NCI-H82 treated with DMSO at 0.1 percent for 48 hours (cell line): ENCODE data around the gene ADGRG1.

Experiments used
- DNase-seq: peaks from one replicate; lab custom pipeline; 2025; ENCODE audit not compliant: unreplicated experiment; lab: John Stamatoyannopoulos, UW

Gene ADGRG1

DNA sequence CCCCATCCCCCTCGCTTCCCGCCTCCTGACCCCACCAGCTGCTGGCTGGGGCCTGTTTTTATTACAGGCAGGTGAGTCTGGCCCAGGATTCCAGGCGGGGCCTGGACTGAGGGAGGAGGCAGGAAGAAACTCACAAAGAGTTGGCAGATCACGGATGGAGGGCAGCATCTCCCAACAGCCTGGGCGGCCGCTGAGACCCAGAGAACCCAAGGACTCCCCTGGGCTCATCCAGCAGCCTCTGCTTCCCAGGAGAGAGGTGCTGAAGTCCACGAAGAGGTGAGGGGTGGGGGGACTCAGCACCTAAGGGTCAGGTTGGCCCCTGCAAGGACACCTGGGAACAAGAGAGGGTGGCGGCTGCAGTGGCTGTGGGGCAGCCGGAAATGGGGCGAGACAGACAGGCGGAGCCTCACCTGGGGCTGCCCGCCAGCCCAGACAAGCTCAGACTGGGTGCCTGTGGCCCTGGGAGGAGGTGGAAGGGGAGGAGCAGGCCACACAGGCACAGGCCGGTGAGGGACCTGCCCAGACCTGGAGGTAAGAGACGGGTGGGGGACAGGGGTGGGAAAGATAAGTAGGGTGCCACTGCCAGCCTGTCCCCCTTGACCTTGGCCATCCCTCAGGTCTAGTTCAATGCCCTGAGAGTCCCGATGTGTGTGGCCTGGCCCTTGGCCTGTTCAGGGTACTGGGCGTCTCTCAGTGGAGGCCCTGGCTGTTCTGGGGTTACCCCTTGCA, 8.7 kb upstream of the ADGRG1 start:
- DNase-seq, result no peak

- no peak for DNase-seq
Measured at GRCh38 chr16:57620335-57621231, 7.8 kb upstream of the ADGRG1 start.

- no peak for DNase-seq
Measured at GRCh38 chr16:57621521-57622271, 6.7 kb upstream of the ADGRG1 start.

GRCh38 chr16:57622361-57623250, 5.8 kb upstream of the ADGRG1 start:
- no peak for DNase-seq

DNA sequence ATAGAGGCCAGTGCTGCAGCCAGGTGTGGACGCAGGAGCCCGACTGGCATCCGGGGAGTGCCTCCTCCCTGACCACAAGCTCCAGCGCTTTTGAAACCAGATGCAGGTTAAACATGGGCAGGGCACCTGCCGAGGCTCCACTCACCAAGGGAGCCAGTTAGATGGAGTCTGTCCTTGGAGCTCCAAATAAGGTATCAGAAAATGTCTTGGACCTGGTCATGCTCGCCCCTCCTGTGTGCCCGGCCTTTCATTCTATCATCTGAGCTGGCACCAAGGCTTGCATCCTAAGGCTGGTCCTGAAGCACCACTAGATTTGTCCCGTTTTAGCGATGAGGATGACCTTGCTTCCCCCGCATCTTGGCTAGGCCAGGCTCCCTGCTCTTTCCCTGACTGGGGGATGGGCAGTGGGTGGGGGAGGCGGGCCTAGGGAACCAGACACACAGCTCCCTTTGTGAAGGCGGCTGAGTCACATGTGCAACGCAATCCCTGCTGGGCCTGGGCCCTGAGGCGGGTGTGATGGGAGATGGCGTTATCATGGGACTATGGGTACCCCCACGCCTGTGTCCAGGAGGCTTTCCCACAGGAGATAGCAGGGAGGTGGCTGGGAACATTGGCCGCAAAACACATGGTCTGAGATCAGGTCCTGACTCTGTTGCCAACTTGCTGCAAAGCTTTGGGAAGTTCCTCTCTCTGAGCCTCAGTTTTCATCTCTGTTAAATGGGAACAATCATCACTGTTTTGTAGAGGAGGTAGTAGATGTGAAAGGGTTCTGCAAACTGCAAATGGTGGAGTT, 5.0 kb upstream of the ADGRG1 start:
- DNase-seq, result no peak

GRCh38 chr16:57624044-57624688, 4.3 kb upstream of the ADGRG1 start:
- DNase-seq, result no peak

DNA sequence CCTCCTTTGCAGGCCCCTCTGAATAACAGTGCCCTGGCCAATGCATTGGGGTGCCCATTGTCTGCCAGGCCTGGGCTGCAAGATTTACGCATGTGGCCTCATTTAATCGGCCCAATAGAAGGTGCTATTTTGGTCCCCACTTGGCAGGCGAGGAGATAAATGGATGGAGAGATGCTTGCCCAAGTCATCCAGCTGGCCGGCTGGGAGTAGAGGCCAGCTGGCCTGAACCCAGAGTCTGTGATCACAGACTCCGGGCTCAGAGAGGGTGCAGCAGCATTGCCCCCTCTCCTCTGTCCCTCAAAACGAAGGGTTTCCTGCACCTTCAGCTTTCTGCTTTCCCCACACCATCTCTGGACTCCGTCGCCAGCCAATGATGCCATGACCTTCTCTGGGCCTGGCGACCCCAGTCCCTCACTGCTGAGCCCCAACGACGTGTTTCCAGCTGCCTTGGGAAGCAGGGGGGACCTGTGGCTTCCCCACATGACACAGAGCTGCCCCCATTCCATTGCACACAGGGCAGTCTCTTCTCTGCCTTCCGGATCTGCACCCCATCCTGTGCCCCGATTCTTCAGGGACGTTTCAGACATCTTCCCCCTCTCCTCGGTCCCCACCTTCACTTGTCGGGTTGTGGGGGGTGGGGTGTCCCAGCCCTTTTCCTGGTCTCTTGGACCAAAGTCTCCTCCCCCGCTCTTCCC, 3.5 kb upstream of the ADGRG1 start:
- DNase-seq, result no peak

GRCh38 chr16:57626420-57627170, 1.8 kb upstream of the ADGRG1 start:
- no peak for DNase-seq

DNA sequence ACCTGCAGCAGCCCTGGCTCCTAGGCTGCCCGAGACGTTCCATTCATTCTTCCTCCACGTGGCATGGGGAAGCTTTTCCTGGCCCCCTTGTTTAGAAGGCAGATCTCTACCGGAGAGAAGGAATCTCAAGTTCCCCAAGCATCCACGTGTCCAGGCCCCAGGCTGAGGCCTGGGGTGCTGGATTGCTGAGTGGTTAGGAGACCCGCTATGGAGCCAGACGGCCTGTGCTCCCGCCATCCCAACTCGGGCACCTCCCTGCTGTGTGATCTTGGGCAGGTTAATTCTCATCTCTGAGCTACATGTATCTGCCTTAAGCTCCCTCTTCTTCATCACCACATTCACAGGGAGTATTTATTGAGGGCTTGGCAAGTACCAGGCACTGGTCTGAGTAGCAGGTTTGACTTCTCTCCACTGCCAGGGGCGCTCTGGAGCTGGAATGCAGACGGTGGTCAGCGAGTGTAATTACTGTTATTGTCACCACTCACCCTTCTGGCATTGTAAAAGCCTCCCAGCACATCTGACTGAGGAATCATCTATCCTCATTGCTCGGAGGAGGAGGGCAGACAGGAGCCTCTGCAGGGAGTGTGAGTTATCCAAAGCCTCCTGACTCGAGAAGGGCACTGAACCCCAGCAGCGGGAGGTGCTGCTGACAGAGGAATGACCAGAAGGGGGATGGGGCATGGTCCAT, 1.1 kb upstream of the ADGRG1 start:
- DNase-seq, result no peak

GRCh38 chr16:57628783-57629293, 408 bp downstream of the ADGRG1 start:
- no peak for DNase-seq

- no peak for DNase-seq
Measured at GRCh38 chr16:57629516-57630406, 1.3 kb downstream of the ADGRG1 start.

GRCh38 chr16:57630407-57630797, 2.0 kb downstream of the ADGRG1 start:
- DNase-seq, result no peak

GRCh38 chr16:57630931-57631845, 2.8 kb downstream of the ADGRG1 start:
- no peak for DNase-seq

GRCh38 chr16:57632568-57632967, 4.1 kb downstream of the ADGRG1 start:
- DNase-seq, result no peak

- no peak for DNase-seq
Measured at GRCh38 chr16:57633383-57634064, 5.1 kb downstream of the ADGRG1 start.
